GM12878 (cell line): Measurements from ENCODE around the gene NXNL1. TPM values are rescaled to one million over a fixed set of nuclear protein-coding genes. Genes with fewer than 3 reads are reported as not detected.

Experiments used
- ATAC-seq: fragments of 200-7000 bp; cut with Tn5 transposase; 3 replicates; pipeline ENCODE4 v1.9.1; 2020; ENCODE audit warnings: mild to moderate bottlenecking, moderate library complexity
- BruUV-seq: library from RNA; stranded (reverse); fragments of 400-500 nt; replicated peaks from 2 replicates; lab custom pipeline; 2021; lab: Mats Ljungman, UMichigan
- CTCF ChIA-PET: fragments of 300-600 bp; sonication (Branson Sonifier 250); formaldehyde crosslinking; extraction: SDS; loops from one replicate; lab custom pipeline; 2021; ENCODE audit warnings: inconsistent platforms; lab: Yijun Ruan, JAX
- POLR2A ChIA-PET: fragments of 350-600 bp; formaldehyde crosslinking; extraction: SDS; loops from one replicate; lab custom pipeline; 2021; ENCODE audit warnings: inconsistent platforms; lab: Charles Lee
- RAD21 ChIA-PET: fragments of 300-600 bp; sonication (Branson Sonifier 250); formaldehyde crosslinking; loops from one replicate; lab custom pipeline; 2023; ENCODE audit warnings: antibody characterized with exemption; ENCODE audit not compliant: unreplicated experiment; lab: Charles Lee
- SMC1A ChIA-PET: fragments of 300-600 bp; sonication (Branson Sonifier 250); formaldehyde crosslinking; loops from one replicate; lab custom pipeline; 2023; ENCODE audit not compliant: unreplicated experiment, uncharacterized antibody; lab: Charles Lee
- DNase-seq: peaks from one replicate; pipeline ENCODE4 v3.0.0-alpha.2; 2011; ENCODE audit warnings: low read depth, low spot score
- FAIRE-seq: peaks from 3 replicates; lab custom pipeline; 2011; peaks lifted over from hg19 to GRCh38; lab: Jason Lieb, UNC
- H2AFZ ChIP-seq: 2 replicates; pipeline ENCODE4 v1.6.0; 2011; ENCODE audit warnings: low read depth, low read length, control low read depth; ENCODE audit not compliant: control insufficient read depth
- H3K27ac ChIP-seq: 2 replicates; pipeline ENCODE4 v1.5.1; 2011; ENCODE audit warnings: control low read depth; ENCODE audit not compliant: control insufficient read depth, insufficient read depth
- H3K27me3 ChIP-seq, 2 experiments: replicated peaks in 1 of 2; 2 replicates each; pipeline versions ENCODE4 v1.6.0 to v1.6.1; 2011; ENCODE audit warnings: low read length in 1 of 2; ENCODE audit not compliant: control insufficient read depth in 2 of 2, insufficient read depth in 2 of 2
- H3K36me3 ChIP-seq, 2 experiments: 2 replicates each; pipeline ENCODE4 v1.5.1; 2011; ENCODE audit warnings: low read length in 1 of 2; ENCODE audit not compliant: control insufficient read depth in 2 of 2, insufficient read depth in 2 of 2
- H3K4me1 ChIP-seq: 2 replicates; pipeline ENCODE4 v1.6.1; 2011; ENCODE audit warnings: mild to moderate bottlenecking, low read length, moderate library complexity, mixed read lengths; ENCODE audit not compliant: control insufficient read depth, insufficient read depth
- H3K4me2 ChIP-seq: 2 replicates; pipeline ENCODE4 v1.6.0; 2011; ENCODE audit warnings: control low read depth; ENCODE audit not compliant: control insufficient read depth, insufficient read depth
- H3K4me3 ChIP-seq: fragments of 200-600 bp; sonication (generic); 2 replicates; pipeline ENCODE4 v1.5.1; 2016
- H3K79me2 ChIP-seq: 2 replicates; pipeline ENCODE4 v1.6.0; 2011; ENCODE audit warnings: low read length; ENCODE audit not compliant: control insufficient read depth, insufficient read depth
- H3K9ac ChIP-seq: 2 replicates; pipeline ENCODE4 v1.8.0; 2011; ENCODE audit warnings: low read length, control low read depth, mixed read lengths; ENCODE audit not compliant: control insufficient read depth, insufficient read depth
- H3K9me3 ChIP-seq: replicated peaks from 3 replicates; pipeline ENCODE4 v1.5.1; 2011; ENCODE audit warnings: mild to moderate bottlenecking, low read length; ENCODE audit not compliant: control insufficient read depth, insufficient read depth
- H4K20me1 ChIP-seq: 2 replicates; pipeline ENCODE4 v1.6.0; 2011; ENCODE audit not compliant: control insufficient read depth, insufficient read depth
- WGBS: methylation state at CpG from one replicate; pipeline ENCODE4 v1.1.6; 2016; ENCODE audit warnings: low lambda C conversion rate; ENCODE audit not compliant: insufficient replicate concordance, insufficient coverage; ENCODE audit errors: missing lambda C conversion rate; 5-methylcytosine and 5-hydroxymethylcytosine counted together
- in situ Hi-C: fragments of 300-500 bp; cut with MboI; formaldehyde crosslinking; loops from 9 replicates; pipeline ENCODE4 v1.14.3; 2018; ENCODE audit warnings: mixed read lengths
- intact Hi-C: fragments of 100-400 bp; cut with micrococcal nuclease; formaldehyde crosslinking; loops from one replicate; pipeline ENCODE4 v1.14.2; 2022; ENCODE audit not compliant: unreplicated experiment
- polyA plus RNA-seq, 11 experiments: library from polyadenylated mRNA; depleted of rRNA in 4 of 11; unstranded in 6 of 11; stranded (reverse) in 5 of 11; fragments of >200 nt; fragmentation: Nextera tagmentation in 4 of 11; fragmentation: Illumina TruSeq in 1 of 11; extraction: Ambion mirVana in 4 of 11; extraction: Trizol in 1 of 11; gene quantifications; 1 replicate in 1 of 11; 2 replicates in 10 of 11; pipeline versions ENCODE4 v1.2.1 to v1.2.3, GENCODE V29; 2011 to 2016; ENCODE audit warnings: inconsistent platforms in 2 of 11, missing spikeins in 2 of 11, low read depth in 1 of 11
- total RNA-seq, 4 experiments: library from RNA; depleted of rRNA in 3 of 4; stranded (reverse); fragments of >200 nt in 3 of 4; fragmentation: Illumina TruSeq in 1 of 4; extraction: Trizol in 1 of 4; gene quantifications; 2 replicates each; pipeline versions ENCODE4 v1.2.1 to v1.2.3, GENCODE V29; 2013 to 2021
- TF ChIP-seq, protein P1 (sequence below): IDR thresholded peaks from 2 replicates; pipeline ENCODE4 v1.6.1; 2011; ENCODE audit warnings: low read depth, mild to moderate bottlenecking, low read length, moderate library complexity, borderline replicate concordance; ENCODE audit errors: extremely low read depth
- TF ChIP-seq, protein P2 (sequence below): fragments of 450-650 bp; IDR thresholded peaks from 2 replicates; pipeline ENCODE4 v1.6.1; 2016; ENCODE audit warnings: mild to moderate bottlenecking

The NXNL1 gene
- total and polyA plus RNA-seq, 10 of the 15 experiments (the other 5 are each of a cell fraction or from before 2014, with no cell fraction given) = not detected

DNA sequence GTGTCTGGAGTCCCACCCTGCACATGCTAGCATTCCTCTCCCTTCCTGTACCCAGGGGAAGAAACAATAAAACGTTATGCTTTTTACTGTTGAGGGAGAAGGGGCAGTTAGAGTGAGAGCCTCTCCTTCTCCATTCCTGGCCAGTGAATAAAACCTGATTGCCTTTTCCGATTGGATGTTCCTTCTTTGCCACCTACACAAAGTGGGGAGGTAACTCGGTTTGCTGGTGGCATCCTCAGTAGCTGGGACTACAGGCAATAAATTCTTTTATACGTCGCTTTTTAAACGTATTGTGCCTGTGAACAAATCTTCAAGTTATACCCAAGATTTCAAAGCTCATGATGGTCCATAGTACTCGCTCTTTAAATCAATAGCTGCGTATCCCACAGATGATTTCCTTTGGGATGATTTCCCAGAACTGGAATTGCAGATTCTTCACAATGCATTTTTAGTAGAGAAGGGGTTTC is 41.5 kb downstream of the NXNL1 start:
- Histone ChIP-seq H3K9ac (peak overlapping the region; percentile 68), H3K27ac (peak overlapping the region; percentile 59), H3K36me3 (peaks cover 0 to 3% of the 10 kb centered on the region in 2 experiments; a peak in 1 of 4 replicates), H3K9me3 (no peaks in the 10 kb centered on the region), H3K79me2 (peaks cover 2% of the 10 kb centered on the region; the same call in 1 of the 2 replicates), H3K27me3 (no peaks in the 10 kb centered on the region), H3K4me1 (no peaks in the 10 kb centered on the region; the same call in 1 of the 2 replicates), H4K20me1 (no peaks in the 10 kb centered on the region), H2AFZ (peak overlapping the region; percentile 68), H3K4me3 (peak overlapping the region; percentile 76), H3K4me2 (peak overlapping the region; percentile 68)
- ChIA-PET CTCF (interaction anchor here (0.6 to 2.6 kb wide), 12 partner anchors 9 to 77 kb away, joined by 3 to 12 read pairs (median 6); partner anchors contain the start of gene BST2), POLR2A (interaction anchor here (0.6 to 4.3 kb wide), 10 partner anchors 9 to 514 kb away, joined by 3 to 46 read pairs (median 4); partner anchors contain the start of genes ANO8, BST2, DDA1 and MRPL34), RAD21 (interaction anchor here (0.6 to 1.6 kb wide), 8 partner anchors 13 to 832 kb away, joined by 3 to 21 read pairs (median 4); partner anchors contain the start of genes BST2, DDA1 and MRPL34), SMC1A (interaction anchor here (0.8 to 3.7 kb wide), 6 partner anchors 13 to 113 kb away, joined by 3 to 26 read pairs (median 3); partner anchors contain the start of genes BST2 and MRPL34)
- intact Hi-C loops = no loop called here
- no peak for DNase-seq
- TSS peak; percentile 100 for BruUV-seq
- TF ChIP-seq, protein P1, sequence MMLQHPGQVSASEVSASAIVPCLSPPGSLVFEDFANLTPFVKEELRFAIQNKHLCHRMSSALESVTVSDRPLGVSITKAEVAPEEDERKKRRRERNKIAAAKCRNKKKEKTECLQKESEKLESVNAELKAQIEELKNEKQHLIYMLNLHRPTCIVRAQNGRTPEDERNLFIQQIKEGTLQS = no peak
- TF ChIP-seq, protein P2, sequence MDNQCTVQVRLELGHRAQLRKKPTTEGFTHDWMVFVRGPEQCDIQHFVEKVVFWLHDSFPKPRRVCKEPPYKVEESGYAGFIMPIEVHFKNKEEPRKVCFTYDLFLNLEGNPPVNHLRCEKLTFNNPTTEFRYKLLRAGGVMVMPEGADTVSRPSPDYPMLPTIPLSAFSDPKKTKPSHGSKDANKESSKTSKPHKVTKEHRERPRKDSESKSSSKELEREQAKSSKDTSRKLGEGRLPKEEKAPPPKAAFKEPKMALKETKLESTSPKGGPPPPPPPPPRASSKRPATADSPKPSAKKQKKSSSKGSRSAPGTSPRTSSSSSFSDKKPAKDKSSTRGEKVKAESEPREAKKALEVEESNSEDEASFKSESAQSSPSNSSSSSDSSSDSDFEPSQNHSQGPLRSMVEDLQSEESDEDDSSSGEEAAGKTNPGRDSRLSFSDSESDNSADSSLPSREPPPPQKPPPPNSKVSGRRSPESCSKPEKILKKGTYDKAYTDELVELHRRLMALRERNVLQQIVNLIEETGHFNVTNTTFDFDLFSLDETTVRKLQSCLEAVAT = peak; percentile 82; the same call in 1 of the 2 replicates
- in situ Hi-C loops = no loop called here
- no peak for FAIRE-seq
- ATAC-seq = no peak
- 30% methylated on average over 8 of the region's 8 CpGs for WGBS
